SK-N-SH treated with all-trans-retinoic acid at 6 μM for 48 hours (cell line): ENCODE results near the gene DLG3.

Experiments
- ATAC-seq: fragments of 200-7000 bp; cut with Tn5 transposase; 3 replicates; pipeline ENCODE4 v1.9.1; 2020; ENCODE audit warnings: mild to moderate bottlenecking, moderate library complexity
- ARNTL ChIP-seq: fragments of 450-650 bp; formaldehyde crosslinking; IDR thresholded peaks from 2 replicates; pipeline ENCODE4 v1.5.0; 2020; ENCODE audit warnings: low read depth, mild to moderate bottlenecking, moderate library complexity, borderline replicate concordance
- BACH2 ChIP-seq: fragments of 250-450 bp; sonication (Bioruptor Pico); IDR thresholded peaks from 2 replicates; pipeline ENCODE4 v1.9.0; 2021; ENCODE audit warnings: mild to moderate bottlenecking, borderline replicate concordance
- CREB5 ChIP-seq: fragments of 250-450 bp; sonication (Bioruptor Pico); IDR thresholded peaks from 2 replicates; pipeline ENCODE4 v1.5.1; 2020; ENCODE audit warnings: low read depth, mild to moderate bottlenecking, moderate library complexity
- CSRNP3 ChIP-seq: fragments of 250-450 bp; sonication (Bioruptor Pico); IDR thresholded peaks from 2 replicates; pipeline ENCODE4 v1.5.1; 2021; ENCODE audit warnings: mild to moderate bottlenecking, moderate library complexity
- ESRRG ChIP-seq: fragments of 250-450 bp; sonication (Bioruptor Pico); IDR thresholded peaks from 2 replicates; pipeline ENCODE4 v1.6.1; 2021; ENCODE audit warnings: mild to moderate bottlenecking
- GLIS3 ChIP-seq: fragments of 250-450 bp; sonication (Bioruptor Pico); IDR thresholded peaks from 2 replicates; pipeline ENCODE4 v1.5.0; 2020; ENCODE audit warnings: mild to moderate bottlenecking, moderate library complexity
- ISL1 ChIP-seq: fragments of 250-450 bp; sonication (Bioruptor Pico); IDR thresholded peaks from 2 replicates; pipeline ENCODE4 v2.1.2; 2022; ENCODE audit warnings: mild to moderate bottlenecking, moderate library complexity
- PATZ1 ChIP-seq: fragments of 250-450 bp; sonication (Bioruptor Pico); IDR thresholded peaks from 2 replicates; pipeline ENCODE4 v1.8.0; 2020; ENCODE audit warnings: mild to moderate bottlenecking, moderate library complexity, borderline replicate concordance
- PPARA ChIP-seq: fragments of 250-450 bp; sonication (Bioruptor Pico); IDR thresholded peaks from 2 replicates; pipeline ENCODE4 v1.5.0; 2020; ENCODE audit warnings: mild to moderate bottlenecking, borderline replicate concordance
- RARB ChIP-seq: fragments of 250-450 bp; sonication (Bioruptor Pico); IDR thresholded peaks from 2 replicates; pipeline ENCODE4 v1.8.0; 2021; ENCODE audit warnings: mild to moderate bottlenecking, moderate library complexity
- SNAI2 ChIP-seq: fragments of 250-450 bp; sonication (Bioruptor Pico); IDR thresholded peaks from 2 replicates; pipeline ENCODE4 v1.5.0; 2020; ENCODE audit warnings: mild to moderate bottlenecking, moderate library complexity
- TCF4 ChIP-seq: fragments of 250-450 bp; sonication (Bioruptor Pico); IDR thresholded peaks from 2 replicates; pipeline ENCODE4 v1.8.0; 2021; ENCODE audit warnings: mild to moderate bottlenecking, moderate library complexity, borderline replicate concordance
- TOX ChIP-seq: fragments of 250-450 bp; sonication (Bioruptor Pico); IDR thresholded peaks from 2 replicates; pipeline ENCODE4 v1.8.0; 2021; ENCODE audit warnings: mild to moderate bottlenecking, moderate library complexity, borderline replicate concordance
- TSHZ2 ChIP-seq: fragments of 250-450 bp; sonication (Bioruptor Pico); IDR thresholded peaks from 2 replicates; pipeline ENCODE4 v1.5.0; 2020; ENCODE audit warnings: mild to moderate bottlenecking, moderate library complexity
- ZC3H10 ChIP-seq: fragments of 250-450 bp; sonication (Bioruptor Pico); IDR thresholded peaks from 2 replicates; pipeline ENCODE4 v1.5.1; 2021; ENCODE audit warnings: mild to moderate bottlenecking, moderate library complexity
- ZFP3 ChIP-seq: fragments of 250-450 bp; sonication (Bioruptor Pico); IDR thresholded peaks from 2 replicates; pipeline ENCODE4 v1.5.0; 2020; ENCODE audit warnings: mild to moderate bottlenecking, moderate library complexity
- ZFP30 ChIP-seq: fragments of 450-650 bp; formaldehyde crosslinking; IDR thresholded peaks from 2 replicates; pipeline ENCODE4 v1.5.0; 2022; ENCODE audit warnings: mild to moderate bottlenecking, moderate library complexity
- ZNF565 ChIP-seq: fragments of 450-650 bp; formaldehyde crosslinking; conservative IDR thresholded peaks from 2 replicates; pipeline ENCODE4 v1.5.0; 2020; ENCODE audit warnings: low read depth, mild to moderate bottlenecking, moderate library complexity
- ZNF70 ChIP-seq: fragments of 450-650 bp; formaldehyde crosslinking; IDR thresholded peaks from 2 replicates; pipeline ENCODE4 v1.5.0; 2020; ENCODE audit warnings: mild to moderate bottlenecking, moderate library complexity
- ZNF8 ChIP-seq: fragments of 450-650 bp; formaldehyde crosslinking; IDR thresholded peaks from 2 replicates; pipeline ENCODE4 v1.5.0; 2020; ENCODE audit warnings: mild to moderate bottlenecking, moderate library complexity

Gene DLG3

GRCh38 chrX:70527610-70528345, 83.1 kb downstream of the DLG3 start:
- no peak for ATAC-seq
- TF ChIP-seq TSHZ2 (CRISPR knock-in tag) = no peak
- no peak for TF ChIP-seq CREB5
- no peak for TF ChIP-seq ZFP3
- TF ChIP-seq ESRRG (CRISPR knock-in tag) = no peak
- TF ChIP-seq BACH2 (CRISPR knock-in tag) = no peak
- TF ChIP-seq ARNTL = no peak
- TF ChIP-seq ZNF70 (CRISPR knock-in tag) = no peak
- TF ChIP-seq CSRNP3 (CRISPR knock-in tag) = no peak
- no peak for TF ChIP-seq ISL1 (CRISPR knock-in tag)
- TF ChIP-seq GLIS3 (CRISPR knock-in tag) = no peak
- TF ChIP-seq ZC3H10 (CRISPR knock-in tag) = no peak

- no peak for ATAC-seq
- no peak for TF ChIP-seq TOX (CRISPR knock-in tag)
- TF ChIP-seq BACH2 (CRISPR knock-in tag) = no peak
- no peak for TF ChIP-seq TCF4 (CRISPR knock-in tag)
- no peak for TF ChIP-seq ISL1 (CRISPR knock-in tag)
- TF ChIP-seq ZFP30 = no peak
- no peak for TF ChIP-seq RARB
- TF ChIP-seq CSRNP3 (CRISPR knock-in tag) = no peak
- TF ChIP-seq ZFP3 = no peak
- TF ChIP-seq SNAI2 (CRISPR knock-in tag) = no peak
- TF ChIP-seq CREB5 = no peak
- TF ChIP-seq ZNF8 (CRISPR knock-in tag) = no peak
- TF ChIP-seq ZC3H10 (CRISPR knock-in tag) = no peak
- no peak for TF ChIP-seq ZNF565 (CRISPR knock-in tag)
- no peak for TF ChIP-seq TSHZ2 (CRISPR knock-in tag)
- no peak for TF ChIP-seq PATZ1 (CRISPR knock-in tag)
- TF ChIP-seq ARNTL = no peak
- no peak for TF ChIP-seq PPARA (CRISPR knock-in tag)
- TF ChIP-seq, all 23 proteins: peak for 0
Observed at GRCh38 chrX:70535198-70535597, 90.6 kb downstream of the DLG3 start.
